Testis (tissue), 3 donors: ENCODE data around the gene SLC2A9. TPM values are rescaled to one million over a fixed set of nuclear protein-coding genes. Genes with fewer than 3 reads are reported as not detected.

Experiments used
- DNase-seq: peaks from one replicate; pipeline ENCODE4 v3.0.0-alpha.2; 2019
- H3K27ac ChIP-seq, 2 donors: fragments of 200-600 bp; sonication (generic); one replicate each; pipeline ENCODE4 v1.5.1; 2019
- H3K27me3 ChIP-seq: fragments of 200-600 bp; sonication (generic); one replicate; pipeline ENCODE4 v1.5.1; 2019
- H3K36me3 ChIP-seq: fragments of 200-600 bp; sonication (generic); one replicate; pipeline ENCODE4 v1.5.1; 2017; ENCODE audit warnings: low read depth; ENCODE audit errors: missing control alignments
- H3K4me1 ChIP-seq: fragments of 200-600 bp; sonication (generic); one replicate; pipeline ENCODE4 v1.5.1; 2019
- H3K4me3 ChIP-seq, 2 donors: fragments of 200-600 bp; sonication (generic); one replicate each; pipeline ENCODE4 v1.5.1; 2017 to 2019
- H3K9me3 ChIP-seq: fragments of 200-600 bp; sonication (generic); one replicate; pipeline ENCODE4 v1.5.1; 2017
- CTCF ChIP-seq, 3 experiments: fragments of 450-650 bp in 2 of 3; fragments of 200-600 bp in 1 of 3; sonication (generic) in 1 of 3; IDR thresholded peaks; one replicate each; pipeline ENCODE4 v1.5.1; 2016 to 2019; ENCODE audit warnings: antibody characterized with exemption in 3 of 3, mild to moderate bottlenecking in 2 of 3, moderate library complexity in 1 of 3
- POLR2A ChIP-seq: fragments of 450-650 bp; IDR thresholded peaks from one replicate; pipeline ENCODE4 v1.6.1; 2017; ENCODE audit warnings: antibody characterized with exemption, mild to moderate bottlenecking, moderate library complexity
- WGBS, 2 donors: methylation state at CpG; one replicate each; pipeline ENCODE4 v1.1.5; 2018; 5-methylcytosine and 5-hydroxymethylcytosine counted together
- intact Hi-C: fragments of 100-400 bp; cut with DNase I; formaldehyde crosslinking; loops from one replicate; pipeline ENCODE4 v1.15.1; 2023; ENCODE audit warnings: low total_unique reads
- polyA plus RNA-seq: library from polyadenylated mRNA; stranded (reverse); fragments of 350-450 nt; fragmentation: Illumina TruSeq; extraction: RNeasy Lipid Tissue Mini Kit (QIAGEN cat#74804); gene quantifications from one replicate; pipeline ENCODE4 v1.2.3, GENCODE V29; 2014; ENCODE audit warnings: low read depth, low replicate concordance; ENCODE audit not compliant: insufficient read depth
- total RNA-seq, 2 donors: library from RNA; depleted of rRNA; stranded (reverse); fragments of >200 nt; gene quantifications; one replicate each; pipeline ENCODE4 v1.2.3, GENCODE V29; 2016

The SLC2A9 gene
- total and polyA plus RNA-seq, 3 donors from 2014 or later: 6.3 to 7.5 (median 6.8) TPM

DNA sequence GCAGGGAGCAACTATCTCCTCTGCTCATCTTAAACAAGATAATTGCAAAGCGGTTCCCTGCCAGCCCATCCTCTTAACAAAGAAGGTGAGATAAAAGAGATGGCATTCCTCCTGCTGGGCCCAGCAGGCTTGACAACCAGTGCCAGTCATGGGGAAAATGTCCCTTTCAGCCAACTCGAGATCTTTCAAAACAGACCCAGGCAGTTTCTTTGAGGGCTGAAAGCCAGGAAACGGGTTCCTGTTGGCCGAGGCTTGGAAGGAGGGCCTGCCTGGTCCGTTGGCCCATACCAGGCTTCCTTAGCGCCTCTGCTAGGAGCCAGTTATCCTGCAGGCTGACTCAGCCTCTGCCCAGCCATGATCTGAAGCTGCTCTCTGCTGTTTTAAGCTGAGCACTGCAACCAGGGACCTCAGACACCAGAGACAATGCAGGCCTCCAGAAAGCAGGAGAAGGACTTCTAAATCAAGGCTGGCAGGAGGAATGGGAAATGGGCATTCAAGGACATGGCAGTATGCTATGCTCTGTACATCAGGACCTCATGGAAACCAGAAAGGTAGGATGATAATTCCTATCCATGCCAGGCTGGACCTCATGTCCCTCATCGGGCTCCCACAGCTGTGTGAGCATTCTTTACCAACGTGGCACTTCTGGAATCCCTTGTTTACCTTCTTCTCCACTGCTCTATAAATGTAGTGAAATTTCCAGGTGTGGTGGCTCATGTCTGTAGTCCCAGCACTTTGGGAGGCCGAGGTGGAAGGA, 42.4 kb upstream of the SLC2A9 start:
- no peaks in the 10 kb centered on the region for H3K36me3 ChIP-seq
- no peaks in the 10 kb centered on the region for H3K9me3 ChIP-seq
- H3K27ac ChIP-seq: no peak overlapping the region
- H3K27me3 ChIP-seq: no peaks in the 10 kb centered on the region
- intact Hi-C loops: no loop called here
- peak; percentile 80 for DNase-seq
- no peak overlapping the region for H3K4me3 ChIP-seq
- WGBS, 2 donors: 47 to 67% methylated on average over 9 of the region's 9 CpGs
- no peaks in the 10 kb centered on the region for H3K4me1 ChIP-seq
- peak; percentile 48 to 54 (median 49) for TF ChIP-seq CTCF (IDR thresholded peaks at IDR 0.05)
- TF ChIP-seq POLR2A: no peak

DNA sequence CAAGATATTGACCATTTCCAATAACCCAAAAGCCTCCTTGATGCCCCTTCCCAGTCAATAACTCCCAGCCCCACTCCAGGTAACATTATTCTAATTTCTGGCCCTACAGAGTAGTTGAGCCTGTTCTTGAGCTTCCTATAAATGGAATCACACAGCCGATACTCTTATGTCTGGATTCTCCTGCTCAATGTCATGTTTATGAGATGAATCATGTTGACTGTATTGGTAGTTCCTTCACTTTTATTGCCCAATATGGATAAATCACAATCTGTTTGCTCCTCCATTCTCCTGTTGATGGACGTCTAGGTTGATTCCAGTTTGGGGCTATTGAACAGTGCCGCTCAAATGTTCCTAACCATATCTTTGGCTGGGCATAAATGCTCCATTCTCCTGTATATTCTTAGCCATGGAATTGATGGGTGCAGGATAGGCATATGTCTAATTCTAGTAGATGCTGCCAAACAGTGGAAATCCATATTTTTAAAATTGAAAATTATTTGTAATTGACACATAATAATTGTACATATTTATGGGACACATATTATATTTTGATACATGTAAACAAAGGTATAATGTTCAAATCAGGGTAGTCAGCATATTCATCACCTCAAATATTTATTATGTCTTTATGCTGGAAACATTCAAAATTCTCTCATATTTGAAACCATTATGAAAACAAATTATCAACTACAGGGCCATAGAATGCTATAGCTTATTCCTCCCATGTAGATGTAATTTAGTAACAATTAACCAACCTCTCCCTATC, 40.5 kb upstream of the SLC2A9 start:
- no peak for DNase-seq
- Histone ChIP-seq H3K27ac (no peak overlapping the region), H3K9me3 (no peaks in the 10 kb centered on the region), H3K27me3 (no peaks in the 10 kb centered on the region), H3K4me1 (no peaks in the 10 kb centered on the region), H3K4me3 (no peak overlapping the region), H3K36me3 (no peaks in the 10 kb centered on the region)
- TF ChIP-seq CTCF (IDR thresholded peaks at IDR 0.05) (no peak), POLR2A (no peak)
- intact Hi-C loops: no loop called here
- WGBS, 2 donors: 87 to 97% methylated on average over 3 of the region's 3 CpGs

DNA sequence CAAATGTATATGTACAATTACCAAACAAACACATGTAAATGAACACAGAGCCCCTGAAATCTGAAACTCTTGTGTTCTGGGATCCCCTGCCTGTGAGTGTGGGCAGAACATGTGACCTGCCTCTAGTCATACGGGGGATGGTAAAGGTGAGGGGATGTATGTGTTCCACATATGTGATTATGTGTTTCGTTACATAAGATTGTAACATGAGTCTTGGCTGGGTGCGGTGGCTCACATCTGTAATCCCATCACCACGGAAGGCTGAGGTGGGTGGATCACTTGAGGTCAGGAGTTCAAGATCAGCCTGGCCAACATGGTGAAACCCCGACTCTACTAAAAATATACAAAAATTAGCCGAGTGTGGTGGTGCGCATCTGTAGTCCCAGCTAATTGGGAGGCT, 37.1 kb upstream of the SLC2A9 start:
- Histone ChIP-seq H3K9me3 (no peaks in the 10 kb centered on the region), H3K27ac (no peak overlapping the region), H3K36me3 (no peaks in the 10 kb centered on the region), H3K4me3 (no peak overlapping the region), H3K4me1 (no peaks in the 10 kb centered on the region), H3K27me3 (no peaks in the 10 kb centered on the region)
- 86 to 95% methylated on average over 7 of the region's 7 CpGs for WGBS, 2 donors
- intact Hi-C loops: no loop called here
- no peak for DNase-seq
- TF ChIP-seq CTCF (IDR thresholded peaks at IDR 0.05) (no peak), POLR2A (no peak)

DNA sequence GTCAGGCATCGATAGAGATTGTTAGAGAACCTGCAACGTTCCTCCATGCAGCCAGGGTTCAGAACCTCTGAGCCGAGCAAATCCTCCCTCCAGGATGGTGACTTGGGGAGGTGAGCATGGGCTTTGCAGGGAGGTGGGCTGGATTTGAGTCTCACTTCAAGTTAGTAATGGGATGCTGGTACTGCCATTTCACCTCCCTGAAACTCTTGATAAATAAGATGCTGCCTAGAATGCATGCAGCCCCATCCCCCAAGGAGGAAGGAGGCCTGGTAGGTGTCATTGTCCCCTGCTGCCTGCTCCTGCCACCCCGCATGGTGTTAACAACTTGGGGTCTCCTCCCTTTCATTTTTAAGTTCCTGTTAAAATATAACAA, 35.7 kb upstream of the SLC2A9 start:
- no peaks in the 10 kb centered on the region for H3K36me3 ChIP-seq

More for the DNA sequence above, 35.7 kb upstream of the SLC2A9 start:
- DNase-seq: no peak
- Histone ChIP-seq H3K9me3 (no peaks in the 10 kb centered on the region), H3K27ac (no peak overlapping the region), H3K27me3 (no peaks in the 10 kb centered on the region), H3K4me1 (no peaks in the 10 kb centered on the region), H3K4me3 (no peak overlapping the region)
- no peak for TF ChIP-seq POLR2A
- TF ChIP-seq CTCF (IDR thresholded peaks at IDR 0.05): no peak
- intact Hi-C loops: no loop called here
- WGBS, 2 donors: 86 to 96% methylated on average over 4 of the region's 4 CpGs
